HEK293 (cell line): ENCODE measurements around the gene SAYSD1.

Experiments used
- CTCF ChIA-PET: fragments of 350-600 bp; formaldehyde crosslinking; extraction: SDS; loops from one replicate; lab custom pipeline; 2021; ENCODE audit warnings: antibody characterized with exemption; lab: Yijun Ruan, JAX
- POLR2A ChIA-PET: fragments of 300-600 bp; formaldehyde crosslinking; extraction: SDS; loops from one replicate; lab custom pipeline; 2020; ENCODE audit warnings: antibody characterized with exemption, inconsistent platforms; lab: Yijun Ruan, JAX
- H3K27ac ChIP-seq: fragments of 200-500 bp; sonication (Bioruptor generic); 2 replicates; pipeline ENCODE4 v1.5.1; 2014; ENCODE audit warnings: low read depth, low read length, control low read depth, inconsistent platforms; ENCODE audit errors: extremely low read depth
- H3K36me3 ChIP-seq, 2 experiments: fragments of 200-500 bp in 1 of 2; sonication (Bioruptor generic) in 1 of 2; 1 replicate in 1 of 2; 2 replicates in 1 of 2; pipeline ENCODE4 v1.5.1; 2014 to 2017; ENCODE audit warnings: inconsistent platforms in 2 of 2, low read length in 2 of 2; ENCODE audit not compliant: control insufficient read depth in 2 of 2, insufficient read depth in 1 of 2
- H3K4me1 ChIP-seq: fragments of 200-500 bp; sonication (Bioruptor generic); 2 replicates; pipeline ENCODE4 v1.5.1; 2014; ENCODE audit warnings: mild to moderate bottlenecking, low read length, inconsistent platforms; ENCODE audit not compliant: control insufficient read depth, insufficient read depth
- H3K4me3 ChIP-seq: 2 replicates; pipeline ENCODE4 v1.5.1; 2011; ENCODE audit warnings: low read depth, mild to moderate bottlenecking, control low read depth, low read length, moderate library complexity
- H3K9me3 ChIP-seq: fragments of 200-500 bp; sonication (Bioruptor generic); 2 replicates; pipeline ENCODE4 v1.5.1; 2014; ENCODE audit warnings: low read depth, low read length, inconsistent platforms; ENCODE audit not compliant: control insufficient read depth, insufficient read depth
- EGR2 ChIP-seq: fragments of 450-650 bp; formaldehyde crosslinking; IDR thresholded peaks from 2 replicates; pipeline ENCODE4 v1.5.1; 2016; ENCODE audit warnings: low read depth, missing biosample characterization, missing genetic modification characterization
- GLI2 ChIP-seq: fragments of 450-650 bp; formaldehyde crosslinking; IDR thresholded peaks from 2 replicates; pipeline ENCODE4; 2017; ENCODE audit warnings: missing biosample characterization, missing genetic modification characterization, low read depth, borderline replicate concordance
- HOXD13 ChIP-seq: sonication (generic); formaldehyde crosslinking; IDR thresholded peaks from 2 replicates; pipeline ENCODE4 v1.8.0; 2022; ENCODE audit warnings: missing genetic modification reagents, borderline replicate concordance
- KLF16 ChIP-seq: fragments of 450-650 bp; formaldehyde crosslinking; IDR thresholded peaks from 2 replicates; pipeline ENCODE4 v1.5.1; 2017; ENCODE audit warnings: missing biosample characterization, missing genetic modification characterization
- OVOL3 ChIP-seq: fragments of 450-650 bp; formaldehyde crosslinking; IDR thresholded peaks from 2 replicates; pipeline ENCODE4 v1.5.1; 2016; ENCODE audit warnings: missing biosample characterization, missing genetic modification characterization
- SALL2 ChIP-seq: fragments of 450-650 bp; formaldehyde crosslinking; IDR thresholded peaks from 2 replicates; pipeline ENCODE4 v1.5.0; 2017; ENCODE audit warnings: missing biosample characterization, mild to moderate bottlenecking, missing genetic modification characterization, borderline replicate concordance
- SCRT2 ChIP-seq: fragments of 450-650 bp; formaldehyde crosslinking; IDR thresholded peaks from 2 replicates; pipeline ENCODE4 v1.5.1; 2016; ENCODE audit warnings: missing biosample characterization, missing genetic modification characterization
- ZBTB11 ChIP-seq: fragments of 450-650 bp; formaldehyde crosslinking; conservative IDR thresholded peaks from 2 replicates; pipeline ENCODE4 v1.5.1; 2016; ENCODE audit warnings: low read depth, missing biosample characterization, missing genetic modification characterization
- ZBTB20 ChIP-seq: fragments of 450-650 bp; formaldehyde crosslinking; IDR thresholded peaks from 2 replicates; pipeline ENCODE4 v1.5.1; 2016; ENCODE audit warnings: missing biosample characterization, missing genetic modification characterization
- ZBTB26 ChIP-seq: fragments of 450-650 bp; formaldehyde crosslinking; optimal IDR thresholded peaks from 2 replicates; pipeline ENCODE3; 2016; ENCODE audit warnings: missing biosample characterization, mild to moderate bottlenecking, missing genetic modification characterization
- ZNF112 ChIP-seq: fragments of 450-650 bp; formaldehyde crosslinking; IDR thresholded peaks from 2 replicates; pipeline ENCODE4 v1.5.0; 2017; ENCODE audit warnings: missing biosample characterization, missing genetic modification characterization
- ZNF24 ChIP-seq: fragments of 450-650 bp; formaldehyde crosslinking; IDR thresholded peaks from 2 replicates; pipeline ENCODE4 v1.5.1; 2016; ENCODE audit warnings: missing biosample characterization, missing genetic modification characterization
- ZNF302 ChIP-seq: fragments of 450-650 bp; formaldehyde crosslinking; IDR thresholded peaks from 2 replicates; pipeline ENCODE4 v1.5.1; 2016; ENCODE audit warnings: missing biosample characterization, missing genetic modification characterization, low read depth
- ZNF350 ChIP-seq: fragments of 450-650 bp; formaldehyde crosslinking; IDR thresholded peaks from 2 replicates; pipeline ENCODE4 v1.5.0; 2017; ENCODE audit warnings: missing biosample characterization, mild to moderate bottlenecking, missing genetic modification characterization
- ZNF473 ChIP-seq: fragments of 450-650 bp; formaldehyde crosslinking; IDR thresholded peaks from 2 replicates; pipeline ENCODE4 v1.5.1; 2017; ENCODE audit warnings: missing biosample characterization, missing genetic modification characterization
- ZNF48 ChIP-seq: fragments of 450-650 bp; formaldehyde crosslinking; IDR thresholded peaks from 2 replicates; pipeline ENCODE4 v1.5.1; 2016; ENCODE audit warnings: missing biosample characterization, missing genetic modification characterization
- ZNF514 ChIP-seq: fragments of 450-650 bp; formaldehyde crosslinking; IDR thresholded peaks from 2 replicates; pipeline ENCODE4 v1.5.1; 2016; ENCODE audit warnings: missing biosample characterization, missing genetic modification characterization
- ZNF548 ChIP-seq: fragments of 450-650 bp; formaldehyde crosslinking; IDR thresholded peaks from 2 replicates; pipeline ENCODE4 v1.5.1; 2016; ENCODE audit warnings: missing biosample characterization, missing genetic modification characterization
- ZNF610 ChIP-seq: fragments of 450-650 bp; formaldehyde crosslinking; IDR thresholded peaks from 2 replicates; pipeline ENCODE4 v1.5.1; 2016; ENCODE audit warnings: missing biosample characterization, missing genetic modification characterization, borderline replicate concordance
- ZNF624 ChIP-seq: fragments of 450-650 bp; formaldehyde crosslinking; IDR thresholded peaks from 2 replicates; pipeline ENCODE4 v1.5.1; 2017; ENCODE audit warnings: missing biosample characterization, missing genetic modification characterization
- ZNF645 ChIP-seq: fragments of 450-650 bp; formaldehyde crosslinking; IDR thresholded peaks from 2 replicates; pipeline ENCODE4; 2016; ENCODE audit warnings: missing biosample characterization, missing genetic modification characterization
- ZNF692 ChIP-seq: fragments of 450-650 bp; formaldehyde crosslinking; IDR thresholded peaks from 2 replicates; pipeline ENCODE4 v1.5.1; 2016; ENCODE audit warnings: missing biosample characterization, missing genetic modification characterization
- ZNF777 ChIP-seq: fragments of 450-650 bp; formaldehyde crosslinking; IDR thresholded peaks from 2 replicates; pipeline ENCODE4 v1.5.1; 2017; ENCODE audit warnings: missing biosample characterization, missing genetic modification characterization, borderline replicate concordance
- ZNF843 ChIP-seq: fragments of 450-650 bp; formaldehyde crosslinking; IDR thresholded peaks from 2 replicates; pipeline ENCODE4 v1.5.1; 2016; ENCODE audit warnings: missing biosample characterization, missing genetic modification characterization

Gene SAYSD1

GRCh38 chr6:39080246-39080875, 34.6 kb downstream of the SAYSD1 start (continued):
- TF ChIP-seq ZBTB26 (tag by site-specific recombination) (no peak), ZNF350 (tag by site-specific recombination) (no peak), ZNF48 (tag by site-specific recombination) (no peak)

GRCh38 chr6:39079197-39080125, 35.5 kb downstream of the SAYSD1 start:
- Histone ChIP-seq H3K27ac (no peak overlapping the region), H3K4me3 (no peak overlapping the region), H3K4me1 (no peaks in the 10 kb centered on the region), H3K36me3 (no peaks in the 10 kb centered on the region), H3K9me3 (no peaks in the 10 kb centered on the region)
- TF ChIP-seq ZNF692 (tag by site-specific recombination) (no peak), OVOL3 (tag by site-specific recombination) (no peak), SALL2 (tag by site-specific recombination) (no peak), ZNF112 (tag by site-specific recombination) (no peak), SCRT2 (tag by site-specific recombination) (no peak), KLF16 (tag by site-specific recombination) (no peak), ZBTB11 (no peak), ZBTB20 (tag by site-specific recombination) (no peak), ZNF843 (tag by site-specific recombination) (no peak), ZNF624 (tag by site-specific recombination) (no peak), GLI2 (tag by site-specific recombination) (no peak)
- CTCF ChIA-PET = no interaction called here
- POLR2A ChIA-PET = no interaction called here

- Histone ChIP-seq H3K4me3 (no peak overlapping the region), H3K4me1 (no peaks in the 10 kb centered on the region), H3K27ac (no peak overlapping the region), H3K36me3 (no peaks in the 10 kb centered on the region), H3K9me3 (no peaks in the 10 kb centered on the region)
- ChIA-PET POLR2A (no interaction called here), CTCF (interaction anchor here (0.7 kb wide), 1 partner anchor 743 kb away, joined by 3 read pairs; no protein-coding TSS in a partner anchor)
- TF ChIP-seq ZNF514 (tag by site-specific recombination) (no peak), HOXD13 (no peak), ZNF24 (tag by site-specific recombination) (no peak), EGR2 (tag by site-specific recombination) (no peak), ZNF302 (no peak), ZNF610 (tag by site-specific recombination) (no peak), ZNF473 (tag by site-specific recombination) (no peak), ZNF777 (no peak), ZNF548 (tag by site-specific recombination) (no peak), ZNF645 (no peak)
Observed at GRCh38 chr6:39078695-39079094, 36.3 kb downstream of the SAYSD1 start.
